ENCODE measurements around the gene MAX.

MAX gene

GRCh38 chr14:65098586-65098985, 3.7 kb downstream of the MAX start:
- Histone ChIP-seq H3K9ac (ENCODE audit: low read length) (no peak overlapping the region), H3K4me1 (ENCODE audit: control insufficient read depth in 1 of 2, insufficient read depth in 2 of 2, low read length in 2 of 2) (no peaks in the 10 kb centered on the region), H3K27me3 (ENCODE audit: insufficient read depth, low read length) (no peaks in the 10 kb centered on the region), H3K23ac (ENCODE audit: low read length) (no peak overlapping the region), H3K36me3 (ENCODE audit: control insufficient read depth in 1 of 2, insufficient read depth in 2 of 2, low read length in 2 of 2) (peaks cover 4 to 15% of the 10 kb centered on the region in 2 experiments), H3K79me1 (ENCODE audit: low read length) (peaks cover 4% of the 10 kb centered on the region), H2AFZ (ENCODE audit: insufficient read depth, low read length, poor library complexity) (no peak overlapping the region), H2AK5ac (ENCODE audit: low read length) (no peak overlapping the region), H4K91ac (ENCODE audit: low read depth, low read length) (no peak overlapping the region), H2BK12ac (ENCODE audit: low read length) (no peak overlapping the region), H2BK5ac (ENCODE audit: low read depth, low read length, poor library complexity) (no peak overlapping the region), H3K14ac (ENCODE audit: low read length) (no peak overlapping the region), H3K9me3 (ENCODE audit: insufficient read depth, low read depth, low read length) (no peaks in the 10 kb centered on the region), H3K27ac (ENCODE audit: low read depth, low read length) (no peak overlapping the region), H3K4me2 (ENCODE audit: low read length) (no peak overlapping the region), H3K4me3 (ENCODE audit: low read depth, low read length) (no peak overlapping the region), H3K79me2 (ENCODE audit: control insufficient read depth, insufficient read depth, low read length, poor library complexity) (peaks cover 5% of the 10 kb centered on the region), H4K8ac (ENCODE audit: low read depth, low read length) (no peak overlapping the region), H3K18ac (ENCODE audit: low read length) (no peak overlapping the region), H2BK120ac (ENCODE audit: insufficient read depth, low read length, poor library complexity) (no peak overlapping the region), H3K4ac (ENCODE audit: low read depth, low read length) (no peak overlapping the region), H4K12ac (ENCODE audit: low read depth, low read length) (no peak overlapping the region)
- no CpG with 5 or more reads among the region's 2 CpGs for whole genome bisulfite sequencing (ENCODE audit: extremely low coverage, insufficient coverage, insufficient read length)
- peak in 1 of 2 donors; percentile 7 for DNase-seq

DNA sequence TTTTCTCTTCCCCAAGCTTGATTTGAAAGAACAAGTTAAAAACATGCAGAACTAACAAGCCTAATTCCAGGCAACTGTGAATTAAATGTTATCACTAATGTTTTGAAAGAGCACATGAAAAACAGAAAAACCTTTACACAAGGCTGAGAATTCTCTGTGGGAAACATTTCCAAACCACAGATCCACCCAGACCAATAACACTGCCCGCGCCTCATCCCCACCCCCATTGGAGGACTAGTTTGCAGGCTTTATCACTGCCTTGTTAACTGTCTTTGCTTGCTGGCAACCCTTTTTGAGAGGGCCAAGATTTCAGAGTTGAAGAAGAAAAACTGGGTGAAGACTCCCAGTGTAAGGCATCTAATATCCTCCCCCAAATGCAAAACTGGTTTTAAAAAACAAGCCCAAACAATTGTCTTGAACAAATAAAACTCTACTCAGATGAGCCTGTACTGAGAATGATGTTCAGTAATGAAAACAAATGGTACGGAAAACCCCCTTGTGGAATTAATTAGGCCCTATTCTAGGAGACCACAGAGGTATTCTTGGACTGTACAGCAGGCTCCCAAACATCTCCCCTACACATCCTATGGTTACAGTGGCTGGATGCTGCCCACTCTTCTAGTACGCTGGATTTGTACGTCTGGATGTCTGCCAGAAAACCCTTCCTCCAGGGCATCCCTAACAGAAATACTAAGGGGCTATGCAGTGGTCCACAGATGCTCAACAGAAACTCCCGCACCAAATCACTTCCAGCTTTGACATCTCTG, 5.8 kb downstream of the MAX start:
- Histone ChIP-seq H3K27ac (ENCODE audit: low read depth, low read length) (no peak overlapping the region), H3K79me2 (ENCODE audit: control insufficient read depth, insufficient read depth, low read length, poor library complexity) (no peaks in the 10 kb centered on the region), H2BK120ac (ENCODE audit: insufficient read depth, low read length, poor library complexity) (no peak overlapping the region), H3K36me3 (ENCODE audit: control insufficient read depth in 1 of 2, insufficient read depth in 2 of 2, low read length in 2 of 2) (peaks cover 8 to 23% of the 10 kb centered on the region in 2 experiments), H3K23ac (ENCODE audit: low read length) (no peak overlapping the region), H3K4me2 (ENCODE audit: low read length) (no peak overlapping the region), H3K9ac (ENCODE audit: low read length) (no peak overlapping the region), H3K79me1 (ENCODE audit: low read length) (no peaks in the 10 kb centered on the region), H2AFZ (ENCODE audit: insufficient read depth, low read length, poor library complexity) (no peak overlapping the region), H4K8ac (ENCODE audit: low read depth, low read length) (no peak overlapping the region), H2BK5ac (ENCODE audit: low read depth, low read length, poor library complexity) (no peak overlapping the region), H4K12ac (ENCODE audit: low read depth, low read length) (no peak overlapping the region), H2AK5ac (ENCODE audit: low read length) (no peak overlapping the region), H3K4me3 (ENCODE audit: low read depth, low read length) (no peak overlapping the region), H3K27me3 (ENCODE audit: insufficient read depth, low read length) (no peaks in the 10 kb centered on the region), H3K4me1 (ENCODE audit: control insufficient read depth in 1 of 2, insufficient read depth in 2 of 2, low read length in 2 of 2) (no peaks in the 10 kb centered on the region), H4K91ac (ENCODE audit: low read depth, low read length) (no peak overlapping the region), H2BK12ac (ENCODE audit: low read length) (no peak overlapping the region), H3K18ac (ENCODE audit: low read length) (no peak overlapping the region), H3K14ac (ENCODE audit: low read length) (no peak overlapping the region), H3K9me3 (ENCODE audit: insufficient read depth, low read depth, low read length) (no peaks in the 10 kb centered on the region), H3K4ac (ENCODE audit: low read depth, low read length) (no peak overlapping the region)
- no peak for DNase-seq
- no CpG with 5 or more reads among the region's 6 CpGs for WGBS (ENCODE audit: extremely low coverage, insufficient coverage, insufficient read length)

GRCh38 chr14:65095633-65096205, 6.6 kb downstream of the MAX start:
- Histone ChIP-seq H3K79me2 (ENCODE audit: control insufficient read depth, insufficient read depth, low read length, poor library complexity) (no peaks in the 10 kb centered on the region), H4K8ac (ENCODE audit: low read depth, low read length) (no peak overlapping the region), H2AFZ (ENCODE audit: insufficient read depth, low read length, poor library complexity) (no peak overlapping the region), H2BK5ac (ENCODE audit: low read depth, low read length, poor library complexity) (no peak overlapping the region), H4K12ac (ENCODE audit: low read depth, low read length) (no peak overlapping the region), H2AK5ac (ENCODE audit: low read length) (no peak overlapping the region), H3K18ac (ENCODE audit: low read length) (no peak overlapping the region), H3K23ac (ENCODE audit: low read length) (no peak overlapping the region), H3K4ac (ENCODE audit: low read depth, low read length) (no peak overlapping the region), H3K4me3 (ENCODE audit: low read depth, low read length) (no peak overlapping the region), H3K4me2 (ENCODE audit: low read length) (no peak overlapping the region), H3K9me3 (ENCODE audit: insufficient read depth, low read depth, low read length) (no peaks in the 10 kb centered on the region), H3K9ac (ENCODE audit: low read length) (no peak overlapping the region), H3K27me3 (ENCODE audit: insufficient read depth, low read length) (no peaks in the 10 kb centered on the region), H3K36me3 (ENCODE audit: control insufficient read depth in 1 of 2, insufficient read depth in 2 of 2, low read length in 2 of 2) (peaks cover 11 to 26% of the 10 kb centered on the region in 2 experiments), H2BK12ac (ENCODE audit: low read length) (no peak overlapping the region), H3K14ac (ENCODE audit: low read length) (no peak overlapping the region), H3K4me1 (ENCODE audit: control insufficient read depth in 1 of 2, insufficient read depth in 2 of 2, low read length in 2 of 2) (no peaks in the 10 kb centered on the region), H3K27ac (ENCODE audit: low read depth, low read length) (no peak overlapping the region), H3K79me1 (ENCODE audit: low read length) (no peaks in the 10 kb centered on the region), H2BK120ac (ENCODE audit: insufficient read depth, low read length, poor library complexity) (no peak overlapping the region), H4K91ac (ENCODE audit: low read depth, low read length) (no peak overlapping the region)
- DNase-seq: no peak
- WGBS (ENCODE audit: extremely low coverage, insufficient coverage, insufficient read length): no CpG with 5 or more reads among the region's 3 CpGs

- no peaks in the 10 kb centered on the region for H3K9me3 ChIP-seq (ENCODE audit: insufficient read depth, low read depth, low read length)
- no peak overlapping the region for H3K14ac ChIP-seq (ENCODE audit: low read length)
- no peak for DNase-seq
- no peak overlapping the region for H4K8ac ChIP-seq (ENCODE audit: low read depth, low read length)
- no peaks in the 10 kb centered on the region for H3K4me1 ChIP-seq (ENCODE audit: control insufficient read depth in 1 of 2, insufficient read depth in 2 of 2, low read length in 2 of 2)
- H3K79me1 ChIP-seq (ENCODE audit: low read length): no peaks in the 10 kb centered on the region
- H3K4me3 ChIP-seq (ENCODE audit: low read depth, low read length): no peak overlapping the region
- H3K27ac ChIP-seq (ENCODE audit: low read depth, low read length): no peak overlapping the region
- no peak overlapping the region for H3K4ac ChIP-seq (ENCODE audit: low read depth, low read length)
- whole genome bisulfite sequencing (ENCODE audit: extremely low coverage, insufficient coverage, insufficient read length): no CpG with 5 or more reads among the region's 2 CpGs
- no peak overlapping the region for H3K9ac ChIP-seq (ENCODE audit: low read length)
- H3K27me3 ChIP-seq (ENCODE audit: insufficient read depth, low read length): no peaks in the 10 kb centered on the region
- H3K36me3 ChIP-seq (ENCODE audit: control insufficient read depth in 1 of 2, insufficient read depth in 2 of 2, low read length in 2 of 2): peaks cover 14 to 46% of the 10 kb centered on the region in 2 experiments
- no peaks in the 10 kb centered on the region for H3K79me2 ChIP-seq (ENCODE audit: control insufficient read depth, insufficient read depth, low read length, poor library complexity)
- H2AFZ ChIP-seq (ENCODE audit: insufficient read depth, low read length, poor library complexity): no peak overlapping the region
- no peak overlapping the region for H3K4me2 ChIP-seq (ENCODE audit: low read length)
- H4K12ac ChIP-seq (ENCODE audit: low read depth, low read length): no peak overlapping the region
- H2BK120ac ChIP-seq (ENCODE audit: insufficient read depth, low read length, poor library complexity): no peak overlapping the region
- no peak overlapping the region for H2BK12ac ChIP-seq (ENCODE audit: low read length)
- H2BK5ac ChIP-seq (ENCODE audit: low read depth, low read length, poor library complexity): no peak overlapping the region
- H4K91ac ChIP-seq (ENCODE audit: low read depth, low read length): no peak overlapping the region
- no peak overlapping the region for H3K18ac ChIP-seq (ENCODE audit: low read length)
- H3K23ac ChIP-seq (ENCODE audit: low read length): no peak overlapping the region
- no peak overlapping the region for H2AK5ac ChIP-seq (ENCODE audit: low read length)
Observed at GRCh38 chr14:65092349-65092748, 10.0 kb downstream of the MAX start.

Measured in trophoblast cell (in vitro differentiated cells and primary cell).